HS-27A (cell line): ENCODE measurements around the gene C3orf33.

Experiments
- DNase-seq: peaks from one replicate; pipeline ENCODE4 v3.0.0-alpha.2; 2012; ENCODE audit warnings: low read depth, missing footprints

C3orf33 gene

GRCh38 chr3:155741603-155742002 is 64.5 kb downstream of the C3orf33 start:
- DNase-seq = no peak

- DNase-seq = no peak
Observed at GRCh38 chr3:155741101-155741500, 65.0 kb downstream of the C3orf33 start.

GRCh38 chr3:155739154-155739553 is 66.9 kb downstream of the C3orf33 start:
- no peak for DNase-seq

GRCh38 chr3:155738580-155739076 is 67.5 kb downstream of the C3orf33 start:
- DNase-seq = no peak

GRCh38 chr3:155737844-155738460 is 68.1 kb downstream of the C3orf33 start:
- no peak for DNase-seq

GRCh38 chr3:155736381-155736780 is 69.7 kb downstream of the C3orf33 start:
- no peak for DNase-seq

GRCh38 chr3:155730843-155731242 is 75.2 kb downstream of the C3orf33 start:
- no peak for DNase-seq

GRCh38 chr3:155727836-155728235 is 78.2 kb downstream of the C3orf33 start:
- no peak for DNase-seq

- DNase-seq = no peak
Observed at GRCh38 chr3:155714295-155714718, 91.8 kb downstream of the C3orf33 start.
